CD4-positive, alpha-beta T cell treated with Interleukin-17A for 1 hour (primary cell): Measurements from ENCODE around the gene WFIKKN2.

Experiments
- DNase-seq: peaks from one replicate; pipeline ENCODE4 v3.0.0-alpha.2; 2020

The WFIKKN2 gene

DNA sequence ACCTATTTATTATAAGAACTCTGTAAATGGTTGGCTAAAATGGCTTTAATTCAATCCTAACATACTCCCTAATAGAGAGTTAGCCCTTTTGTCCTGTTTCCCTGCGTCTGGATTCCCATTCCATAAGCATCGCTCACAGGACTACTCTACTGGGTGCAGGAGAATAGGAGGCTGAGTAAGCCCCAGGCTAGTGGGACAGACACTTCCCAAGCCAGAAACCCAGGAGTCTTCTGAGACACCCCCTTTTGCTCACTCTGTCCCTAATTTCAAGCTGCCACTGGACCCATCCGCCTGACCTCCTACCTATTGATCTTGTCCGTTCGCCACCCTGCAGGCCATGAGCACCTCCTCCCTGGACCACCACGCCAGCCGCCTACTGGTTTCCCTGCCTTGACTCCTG is 47.5 kb downstream of the WFIKKN2 start:
- DNase-seq, result no peak

DNA sequence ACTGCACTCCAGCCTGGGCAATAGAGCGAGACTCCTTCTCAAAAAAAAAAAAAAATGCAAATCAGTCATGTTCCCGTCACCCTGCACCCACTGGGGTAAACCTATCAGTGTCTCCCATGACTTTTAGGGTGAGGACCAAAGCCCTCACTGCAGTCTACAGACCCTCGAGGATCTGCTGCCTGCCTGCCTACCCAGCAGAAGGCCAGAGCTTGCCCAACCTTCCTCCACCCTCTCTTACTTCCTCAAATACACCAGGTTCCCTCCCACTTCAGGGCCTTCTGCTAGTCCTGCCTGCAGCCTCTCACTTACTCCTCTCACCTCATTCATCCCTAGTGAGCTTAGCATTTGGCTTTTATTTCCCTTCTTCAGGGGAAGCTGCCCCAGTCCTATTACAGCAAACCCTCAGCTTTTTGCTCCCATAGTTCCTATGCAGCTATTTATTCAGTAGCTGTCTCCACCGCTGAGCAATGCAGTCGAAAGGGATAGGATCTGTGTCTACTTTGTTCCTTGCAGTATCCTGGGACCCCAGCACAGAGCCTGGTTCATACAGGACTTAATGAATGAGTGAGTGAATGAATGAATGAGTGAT is 48.6 kb downstream of the WFIKKN2 start:
- no peak for DNase-seq

DNA sequence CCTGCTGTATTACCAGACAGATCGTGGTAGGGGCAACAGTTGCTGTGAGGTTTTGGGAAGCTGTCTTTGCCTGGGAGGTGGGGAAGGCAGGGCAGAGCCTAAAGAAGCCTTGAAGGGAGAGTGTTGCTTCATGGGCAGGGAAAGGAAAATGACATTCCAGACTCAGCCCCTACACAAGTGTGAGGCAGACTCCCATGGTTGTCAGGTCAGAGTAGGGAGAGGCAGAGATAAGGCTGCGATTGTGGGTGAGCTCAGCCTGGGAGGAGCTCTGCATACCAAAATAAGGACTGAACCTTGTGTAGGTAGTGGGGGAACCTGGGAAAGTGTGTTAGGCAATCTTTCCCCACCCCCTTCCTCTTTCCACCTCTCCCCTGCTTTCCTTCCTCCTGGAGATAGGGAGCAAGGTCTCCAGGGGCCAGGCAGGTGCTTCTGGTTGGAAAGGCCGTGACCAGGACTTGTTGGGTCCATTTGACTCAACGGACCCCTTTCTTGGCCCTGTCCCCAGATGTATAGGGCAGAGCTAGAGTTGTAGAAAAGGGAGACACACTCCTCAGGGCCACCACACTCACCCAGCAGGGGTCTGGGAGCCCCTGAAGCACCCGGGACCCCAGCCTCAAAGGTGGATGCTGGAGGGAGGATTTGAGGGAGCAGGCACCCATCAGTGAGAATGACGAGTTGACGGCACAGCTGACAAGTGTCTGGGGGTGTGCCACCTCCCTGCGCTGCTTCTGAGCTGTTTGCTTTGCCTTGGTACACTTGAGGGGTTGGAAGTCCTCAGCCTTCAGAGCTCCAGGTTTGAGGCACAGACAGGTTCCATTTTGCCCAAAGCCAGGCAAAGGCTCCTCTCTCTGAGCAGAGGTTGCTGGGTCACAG is 49.3 kb downstream of the WFIKKN2 start:
- DNase-seq, result no peak

DNA sequence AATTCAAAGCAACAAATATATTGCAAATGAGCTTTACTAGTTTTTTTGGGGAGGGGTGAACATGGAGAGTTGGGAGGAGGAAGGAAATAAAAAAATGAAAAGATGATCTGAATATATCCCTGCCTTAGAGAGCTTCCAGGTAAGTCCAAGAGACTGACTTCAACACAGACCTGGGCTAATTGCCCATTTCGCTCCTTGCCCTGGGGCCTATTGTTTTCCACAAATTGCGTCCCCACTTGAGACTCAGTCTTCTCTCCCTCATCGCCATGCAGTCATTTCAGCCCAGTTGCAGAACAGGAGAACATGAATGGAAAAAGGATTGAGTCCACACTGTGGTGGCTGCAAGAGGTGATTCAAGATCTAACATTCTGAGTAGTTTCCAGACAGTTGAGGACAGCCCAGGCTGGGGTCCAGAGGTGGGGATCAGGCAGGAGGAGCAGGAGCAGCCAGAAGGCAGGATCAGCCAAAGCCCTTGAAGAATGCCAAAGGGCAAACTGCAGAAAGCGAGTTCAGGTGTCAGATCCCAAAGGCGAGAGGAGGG is 52.4 kb downstream of the WFIKKN2 start:
- no peak for DNase-seq

DNA sequence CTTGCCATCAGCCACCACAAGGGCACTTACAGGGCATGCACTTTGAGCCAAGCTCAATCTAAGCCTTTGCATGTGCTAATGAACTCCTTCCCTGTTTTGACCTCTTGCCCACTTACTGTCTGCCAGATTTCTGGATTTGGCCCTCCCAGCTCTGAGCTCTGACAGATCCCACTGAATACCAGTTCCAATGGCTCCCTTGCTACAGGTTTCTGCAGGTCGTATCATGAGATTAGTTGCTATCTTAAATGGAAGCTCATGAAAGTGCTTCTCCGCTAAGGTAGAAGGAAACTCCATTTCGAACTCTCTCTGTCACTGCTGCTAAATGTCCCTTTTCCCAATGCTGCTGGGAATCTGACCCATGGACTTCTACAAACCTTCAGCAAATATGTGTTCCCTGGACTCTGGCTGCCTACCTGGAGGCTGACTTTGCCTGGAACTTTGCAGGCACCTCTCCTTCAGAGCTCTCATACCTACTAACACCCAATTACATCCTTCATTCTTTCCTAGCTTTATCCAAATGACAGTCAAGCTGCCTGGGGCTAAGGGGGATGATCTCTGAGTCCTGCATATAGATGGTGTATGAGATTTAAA is 54.2 kb downstream of the WFIKKN2 start:
- no peak for DNase-seq

DNA sequence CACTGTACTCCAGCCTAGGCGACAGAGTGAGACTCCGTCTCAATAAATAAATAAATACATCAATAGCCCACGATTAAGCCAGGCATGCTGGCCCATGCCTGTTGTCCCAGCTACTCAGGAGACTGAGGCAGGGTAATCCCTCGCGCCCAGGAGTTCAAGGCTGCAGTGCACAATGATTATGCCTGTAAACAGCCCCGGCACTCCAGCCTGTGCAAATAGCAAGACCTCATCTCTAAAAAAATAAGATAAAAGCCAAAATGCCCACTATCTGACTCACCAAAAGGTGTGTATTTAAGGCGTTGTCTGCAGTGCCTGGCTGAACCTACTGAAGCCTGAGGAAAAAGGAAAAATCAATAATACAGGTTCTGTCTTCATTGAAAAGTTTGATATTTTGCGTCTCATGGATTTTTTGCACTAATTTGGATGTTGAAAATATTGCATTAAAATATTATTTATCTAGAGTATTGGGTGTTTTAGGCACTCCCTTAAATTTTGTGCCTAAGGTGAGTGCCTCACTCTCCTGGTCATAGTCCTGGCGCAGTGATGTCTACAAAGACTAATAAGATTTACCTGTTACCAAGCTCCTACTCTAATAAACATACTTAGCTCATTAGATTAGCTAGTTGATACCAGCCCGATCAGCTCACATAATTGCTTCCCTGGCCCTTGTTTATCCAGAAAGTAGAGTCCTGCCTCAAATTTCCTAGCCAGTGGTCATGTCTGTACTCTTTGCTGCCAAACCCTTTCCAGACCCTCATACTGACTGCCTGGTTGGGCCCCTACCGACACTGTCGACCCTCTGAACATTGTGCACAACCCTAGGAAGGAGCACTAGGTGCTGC is 55.5 kb downstream of the WFIKKN2 start:
- no peak for DNase-seq

DNA sequence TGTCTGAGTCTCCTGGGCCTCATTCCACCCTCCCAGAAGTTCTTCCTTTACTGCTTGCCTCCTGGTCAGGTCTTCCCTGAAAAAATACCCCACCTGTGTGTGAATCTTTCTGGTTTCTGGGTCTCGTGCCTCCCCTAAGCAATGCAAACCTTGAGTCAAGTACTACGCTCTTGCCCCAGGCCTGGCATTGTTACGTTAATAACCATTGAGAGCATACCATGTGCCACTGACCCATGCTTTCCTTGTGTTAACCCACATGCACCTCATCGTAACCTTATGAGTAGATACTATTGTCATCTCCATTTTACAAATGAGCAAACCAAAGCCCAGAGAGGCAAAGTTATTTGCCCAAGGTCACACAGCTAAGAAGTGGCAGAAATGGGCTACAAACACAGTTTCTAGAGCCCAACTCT is 56.2 kb downstream of the WFIKKN2 start:
- no peak for DNase-seq
